ENCODE data around the gene GATD1.

DNA sequence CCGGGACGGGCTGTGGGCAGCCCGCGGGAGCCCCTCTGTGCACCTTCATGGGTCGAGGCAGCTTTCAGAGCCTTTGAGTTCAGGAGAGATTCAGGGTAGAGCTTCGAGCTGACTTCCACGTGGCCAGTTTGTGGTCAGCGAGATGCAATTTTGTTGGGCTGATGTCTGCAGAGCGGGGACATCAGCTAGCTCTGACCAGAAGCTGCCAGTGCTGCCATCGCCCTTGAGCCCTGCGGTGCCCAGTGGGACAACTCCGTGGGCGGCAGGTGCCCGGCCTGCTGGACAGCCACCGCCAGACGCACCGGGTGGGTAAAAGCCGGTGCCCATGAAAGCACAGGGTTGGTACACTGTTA lies 29.3 kb downstream of the GATD1 start:
- TF ChIP-seq POLR2AphosphoS5 (IDR thresholded peaks at IDR 0.05) (no peak), POLR2A (IDR thresholded peaks at IDR 0.05) (no peak), EP300 (IDR thresholded peaks at IDR 0.05; ENCODE audit: low read depth) (no peak)
- TF ChIP-seq, protein P1, sequence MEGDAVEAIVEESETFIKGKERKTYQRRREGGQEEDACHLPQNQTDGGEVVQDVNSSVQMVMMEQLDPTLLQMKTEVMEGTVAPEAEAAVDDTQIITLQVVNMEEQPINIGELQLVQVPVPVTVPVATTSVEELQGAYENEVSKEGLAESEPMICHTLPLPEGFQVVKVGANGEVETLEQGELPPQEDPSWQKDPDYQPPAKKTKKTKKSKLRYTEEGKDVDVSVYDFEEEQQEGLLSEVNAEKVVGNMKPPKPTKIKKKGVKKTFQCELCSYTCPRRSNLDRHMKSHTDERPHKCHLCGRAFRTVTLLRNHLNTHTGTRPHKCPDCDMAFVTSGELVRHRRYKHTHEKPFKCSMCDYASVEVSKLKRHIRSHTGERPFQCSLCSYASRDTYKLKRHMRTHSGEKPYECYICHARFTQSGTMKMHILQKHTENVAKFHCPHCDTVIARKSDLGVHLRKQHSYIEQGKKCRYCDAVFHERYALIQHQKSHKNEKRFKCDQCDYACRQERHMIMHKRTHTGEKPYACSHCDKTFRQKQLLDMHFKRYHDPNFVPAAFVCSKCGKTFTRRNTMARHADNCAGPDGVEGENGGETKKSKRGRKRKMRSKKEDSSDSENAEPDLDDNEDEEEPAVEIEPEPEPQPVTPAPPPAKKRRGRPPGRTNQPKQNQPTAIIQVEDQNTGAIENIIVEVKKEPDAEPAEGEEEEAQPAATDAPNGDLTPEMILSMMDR (IDR thresholded peaks at IDR 0.05), result no peak
